NK-92 (cell line): ENCODE data around the gene MOV10L1.
"Not testable (repeated sequence)": the region's sequence is repeated elsewhere in the genome, so short reads cannot be mapped to it uniquely, and the experiment has no call there.

Experiments used
- DNase-seq: peaks from one replicate; lab custom pipeline; 2025; ENCODE audit not compliant: unreplicated experiment; lab: John Stamatoyannopoulos, UW

Gene MOV10L1

GRCh38 chr22:50153056-50153755, 63.4 kb downstream of the MOV10L1 start:
- no peak for DNase-seq

GRCh38 chr22:50153756-50154140, 63.9 kb downstream of the MOV10L1 start:
- no peak for DNase-seq

GRCh38 chr22:50157709-50158375, 68.0 kb downstream of the MOV10L1 start:
- no peak for DNase-seq

- no peak for DNase-seq
These were observed 71.1 kb downstream of the MOV10L1 start for GRCh38 chr22:50160947-50161346.

- DNase-seq = no peak
These were observed 71.9 kb downstream of the MOV10L1 start for GRCh38 chr22:50161508-50162390.

- no peak for DNase-seq
These were observed 72.7 kb downstream of the MOV10L1 start for GRCh38 chr22:50162391-50162956.

GRCh38 chr22:50165436-50166123, 75.8 kb downstream of the MOV10L1 start:
- DNase-seq = no peak

- no peak for DNase-seq
These were observed 78.1 kb downstream of the MOV10L1 start for GRCh38 chr22:50167689-50168489.

GRCh38 chr22:50168490-50169180, 78.8 kb downstream of the MOV10L1 start:
- not testable (repeated sequence) for DNase-seq

GRCh38 chr22:50169181-50169759, 79.5 kb downstream of the MOV10L1 start:
- no peak for DNase-seq

- DNase-seq = no peak
These were observed 80.1 kb downstream of the MOV10L1 start for GRCh38 chr22:50169774-50170341.

- no peak for DNase-seq
These were observed 80.9 kb downstream of the MOV10L1 start, which contains the start of gene PANX2 for GRCh38 chr22:50170453-50171318. Gene PANX2, plus strand, starts transcription at chr22:50170731. Its CDS starts 0 bp downstream, at chr22:50170731.

GRCh38 chr22:50171319-50171964, 81.6 kb downstream of the MOV10L1 start:
- DNase-seq = no peak

- DNase-seq = no peak
These were observed 82.2 kb downstream of the MOV10L1 start for GRCh38 chr22:50171965-50172421.

- DNase-seq = no peak
These were observed 83.6 kb downstream of the MOV10L1 start for GRCh38 chr22:50173311-50173982.

GRCh38 chr22:50173983-50174355, 84.2 kb downstream of the MOV10L1 start:
- no peak for DNase-seq
